HL-60 (cell line): ENCODE results near the gene PPP1R37.

Experiments used
- DNase-seq, 2 experiments: peaks; one replicate each; pipeline ENCODE4 v3.0.0-alpha.2; 2010 to 2020; ENCODE audit warnings: low read depth in 1 of 2, low spot score in 1 of 2
- H3K27ac ChIP-seq: fragments of 250-450 bp; sonication (Bioruptor Pico); replicated peaks from 2 replicates; pipeline ENCODE4 v1.5.1; 2020; ENCODE audit warnings: mild to moderate bottlenecking, moderate library complexity
- H3K27me3 ChIP-seq: fragments of 250-450 bp; sonication (Bioruptor Pico); 2 replicates; pipeline ENCODE4 v1.5.1; 2021; ENCODE audit warnings: mild to moderate bottlenecking, moderate library complexity; ENCODE audit not compliant: insufficient read depth, poor library complexity, severe bottlenecking
- H3K4me3 ChIP-seq: replicated peaks from 2 replicates; pipeline ENCODE4 v1.5.1; 2011; ENCODE audit warnings: mild to moderate bottlenecking, control low read depth, low read length; ENCODE audit not compliant: insufficient read depth
- GABPA ChIP-seq: IDR thresholded peaks from 2 replicates; pipeline ENCODE4 v1.6.1; 2012; ENCODE audit warnings: low read depth
- POLR2AphosphoS5 ChIP-seq: IDR thresholded peaks from 2 replicates; pipeline ENCODE4 v1.6.1; 2012; ENCODE audit warnings: low read depth
- REST ChIP-seq: IDR thresholded peaks from 2 replicates; pipeline ENCODE4 v1.6.1; 2012; ENCODE audit warnings: low read depth; ENCODE audit not compliant: insufficient replicate concordance
- SPI1 ChIP-seq: IDR thresholded peaks from 2 replicates; pipeline ENCODE4 v1.6.1; 2012; ENCODE audit warnings: low read depth, mild to moderate bottlenecking, borderline replicate concordance
- long read RNA-seq: library from polyadenylated mRNA; unstranded; transcript quantifications from one replicate; pipeline ENCODE4 v2.0.0, GENCODE V29; 2020
- TF ChIP-seq, protein P1 (sequence below): IDR thresholded peaks from one replicate; pipeline ENCODE4 v1.5.1; 2011; ENCODE audit warnings: low read length, control low read depth, inconsistent platforms; ENCODE audit not compliant: insufficient read depth

PPP1R37 gene, protein sequence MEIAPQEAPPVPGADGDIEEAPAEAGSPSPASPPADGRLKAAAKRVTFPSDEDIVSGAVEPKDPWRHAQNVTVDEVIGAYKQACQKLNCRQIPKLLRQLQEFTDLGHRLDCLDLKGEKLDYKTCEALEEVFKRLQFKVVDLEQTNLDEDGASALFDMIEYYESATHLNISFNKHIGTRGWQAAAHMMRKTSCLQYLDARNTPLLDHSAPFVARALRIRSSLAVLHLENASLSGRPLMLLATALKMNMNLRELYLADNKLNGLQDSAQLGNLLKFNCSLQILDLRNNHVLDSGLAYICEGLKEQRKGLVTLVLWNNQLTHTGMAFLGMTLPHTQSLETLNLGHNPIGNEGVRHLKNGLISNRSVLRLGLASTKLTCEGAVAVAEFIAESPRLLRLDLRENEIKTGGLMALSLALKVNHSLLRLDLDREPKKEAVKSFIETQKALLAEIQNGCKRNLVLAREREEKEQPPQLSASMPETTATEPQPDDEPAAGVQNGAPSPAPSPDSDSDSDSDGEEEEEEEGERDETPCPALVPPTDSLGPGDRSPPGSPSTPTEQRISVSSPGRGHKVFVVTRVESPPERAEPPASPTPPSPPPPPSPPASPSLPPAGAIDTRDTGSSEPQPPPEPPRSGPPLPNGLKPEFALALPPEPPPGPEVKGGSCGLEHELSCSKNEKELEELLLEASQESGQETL
- long read RNA-seq, partial matches to known transcripts, result 0 of 1 reads
- long read RNA-seq, other reads (novel, unspliced or antisense), result 1 of 1 reads

GRCh38 chr19:45092747-45093678 lies at the start of gene PPP1R37:
PPP1R37 (plus strand) TSS chr19:45093179; CDS start chr19:45093326, 147 bp downstream.
- DNase-seq, result peak; percentile 96
- peak; percentile 74 for TF ChIP-seq GABPA
- TF ChIP-seq POLR2AphosphoS5, result no peak; the same call in 1 of the 2 replicates
- TF ChIP-seq SPI1, result peak; percentile 32; the same call in 1 of the 2 replicates
- TF ChIP-seq, protein P1, sequence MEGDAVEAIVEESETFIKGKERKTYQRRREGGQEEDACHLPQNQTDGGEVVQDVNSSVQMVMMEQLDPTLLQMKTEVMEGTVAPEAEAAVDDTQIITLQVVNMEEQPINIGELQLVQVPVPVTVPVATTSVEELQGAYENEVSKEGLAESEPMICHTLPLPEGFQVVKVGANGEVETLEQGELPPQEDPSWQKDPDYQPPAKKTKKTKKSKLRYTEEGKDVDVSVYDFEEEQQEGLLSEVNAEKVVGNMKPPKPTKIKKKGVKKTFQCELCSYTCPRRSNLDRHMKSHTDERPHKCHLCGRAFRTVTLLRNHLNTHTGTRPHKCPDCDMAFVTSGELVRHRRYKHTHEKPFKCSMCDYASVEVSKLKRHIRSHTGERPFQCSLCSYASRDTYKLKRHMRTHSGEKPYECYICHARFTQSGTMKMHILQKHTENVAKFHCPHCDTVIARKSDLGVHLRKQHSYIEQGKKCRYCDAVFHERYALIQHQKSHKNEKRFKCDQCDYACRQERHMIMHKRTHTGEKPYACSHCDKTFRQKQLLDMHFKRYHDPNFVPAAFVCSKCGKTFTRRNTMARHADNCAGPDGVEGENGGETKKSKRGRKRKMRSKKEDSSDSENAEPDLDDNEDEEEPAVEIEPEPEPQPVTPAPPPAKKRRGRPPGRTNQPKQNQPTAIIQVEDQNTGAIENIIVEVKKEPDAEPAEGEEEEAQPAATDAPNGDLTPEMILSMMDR, result no peak
- TF ChIP-seq REST, result no peak
- Histone ChIP-seq H3K27me3 (no peaks in the 10 kb centered on the region), H3K27ac (peak within 1 kb of the TSS; percentile 98), H3K4me3 (peak within 1 kb of the TSS; percentile 98)

- Histone ChIP-seq H3K27ac (peak overlapping the region; percentile 54), H3K4me3 (no peak overlapping the region), H3K27me3 (no peaks in the 10 kb centered on the region)
- TF ChIP-seq POLR2AphosphoS5 (0 out of 2 replicates have a peak, but pooled peaks have one; percentile 16), GABPA (no peak), SPI1 (no peak), REST (no peak)
- TF ChIP-seq, protein P1, result no peak
- DNase-seq, result no peak
Measured at GRCh38 chr19:45045671-45046353, 47.2 kb upstream of the PPP1R37 start.

DNA sequence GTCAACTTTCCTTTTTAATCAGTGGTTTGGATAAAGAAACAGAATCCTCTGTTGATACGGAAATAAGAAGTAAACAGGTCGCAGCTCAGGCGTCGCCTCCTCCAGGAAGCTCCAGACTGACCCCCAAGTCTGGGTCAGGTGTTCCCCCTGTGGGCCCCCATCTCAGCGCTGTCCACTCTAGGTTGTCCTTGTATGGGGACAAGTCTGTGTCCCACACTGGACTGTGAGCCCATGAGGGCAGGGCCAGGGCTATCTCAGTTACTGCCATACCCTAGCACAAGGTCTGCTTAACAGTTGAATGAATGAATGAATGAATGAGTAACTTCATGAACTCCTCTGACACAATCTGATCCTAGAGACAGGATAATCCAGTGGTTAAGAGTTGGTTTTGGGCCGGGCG lies 46.6 kb upstream of the PPP1R37 start:
- peak overlapping the region; percentile 54 for H3K27ac ChIP-seq
- DNase-seq, result no peak
- no peak overlapping the region for H3K4me3 ChIP-seq

More for the DNA sequence above, 46.6 kb upstream of the PPP1R37 start:
- no peaks in the 10 kb centered on the region for H3K27me3 ChIP-seq
- TF ChIP-seq SPI1, result no peak
- TF ChIP-seq, protein P1, result no peak
- no peak for TF ChIP-seq GABPA
- TF ChIP-seq POLR2AphosphoS5, result no peak
- no peak for TF ChIP-seq REST
